OCI-LY1 (cell line): Measurements from ENCODE around the gene RNH1.

Experiments used
- CTCF ChIP-seq: fragments of 200-600 bp; sonication (generic), shearing (Covaris generic); IDR thresholded peaks from 2 replicates; pipeline ENCODE4 v1.5.1; 2017; ENCODE audit warnings: mild to moderate bottlenecking, antibody characterized with exemption, low read length, moderate library complexity, mixed read lengths
- EZH2 ChIP-seq: fragments of 200-600 bp; sonication (generic), shearing (Covaris generic); IDR thresholded peaks from 2 replicates; pipeline ENCODE4 v1.8.0; 2017; ENCODE audit warnings: borderline replicate concordance, mixed run types, mild to moderate bottlenecking, antibody characterized with exemption, low read length, moderate library complexity, mixed read lengths

- no peak for TF ChIP-seq CTCF
- no peak for TF ChIP-seq EZH2
Measured at GRCh38 chr11:551596-551995, 44.6 kb upstream of the RNH1 start.
